H9 (cell line): Measurements from ENCODE around the gene FCHO1. TPM values are rescaled to one million over a fixed set of nuclear protein-coding genes. Genes with fewer than 3 reads are reported as not detected.

Experiments used
- DNase-seq: peaks from one replicate; pipeline ENCODE4 v3.0.0-alpha.2; 2017
- H2AFZ ChIP-seq: one replicate; pipeline ENCODE4 v1.6.1; 2013; ENCODE audit warnings: mild to moderate bottlenecking, low read length, control low read depth, moderate library complexity
- H2AK5ac ChIP-seq: 2 replicates; pipeline ENCODE4 v1.6.1; 2013; ENCODE audit warnings: low read length, control low read depth, mixed read lengths; ENCODE audit not compliant: insufficient read length
- H2BK120ac ChIP-seq: one replicate; pipeline ENCODE4 v1.6.1; 2013; ENCODE audit warnings: low read depth, mild to moderate bottlenecking, low read length, control low read depth, inconsistent platforms; ENCODE audit not compliant: poor library complexity, severe bottlenecking
- H2BK12ac ChIP-seq: 2 replicates; pipeline ENCODE4 v1.6.1; 2013; ENCODE audit warnings: low read length, control low read depth, mixed read lengths, low read depth; ENCODE audit not compliant: insufficient read length
- H2BK15ac ChIP-seq: 2 replicates; pipeline ENCODE4 v1.6.1; 2013; ENCODE audit warnings: low read depth, low read length, control low read depth
- H2BK20ac ChIP-seq: one replicate; pipeline ENCODE4 v1.6.1; 2013; ENCODE audit warnings: low read depth, mild to moderate bottlenecking, low read length, control low read depth, inconsistent platforms; ENCODE audit not compliant: poor library complexity, severe bottlenecking
- H2BK5ac ChIP-seq: 2 replicates; pipeline ENCODE4 v1.6.1; 2013; ENCODE audit warnings: low read length, control low read depth, mixed read lengths; ENCODE audit not compliant: insufficient read length
- H3K14ac ChIP-seq: 2 replicates; pipeline ENCODE4 v1.6.1; 2013; ENCODE audit warnings: low read length, control low read depth; ENCODE audit not compliant: insufficient read depth
- H3K18ac ChIP-seq: 2 replicates; pipeline ENCODE4 v1.6.1; 2013; ENCODE audit warnings: low read depth, mild to moderate bottlenecking, mixed read lengths, low read length, control low read depth; ENCODE audit not compliant: insufficient read length
- H3K23ac ChIP-seq: 2 replicates; pipeline ENCODE4 v1.6.1; 2013; ENCODE audit warnings: low read length, control low read depth, mixed read lengths, low read depth; ENCODE audit not compliant: insufficient read length
- H3K23me2 ChIP-seq: 2 replicates; pipeline ENCODE4 v1.6.1; 2013; ENCODE audit warnings: low read depth, mild to moderate bottlenecking, mixed read lengths, low read length, control low read depth; ENCODE audit not compliant: insufficient read length, poor library complexity, severe bottlenecking
- H3K27ac ChIP-seq: 2 replicates; pipeline ENCODE4 v1.5.1; 2013; ENCODE audit warnings: low read length, control low read depth, mixed read lengths, low read depth; ENCODE audit not compliant: insufficient read length
- H3K27me3 ChIP-seq: 2 replicates; pipeline ENCODE4 v1.6.1; 2013; ENCODE audit warnings: low read length, control low read depth, inconsistent platforms; ENCODE audit not compliant: insufficient read depth
- H3K4ac ChIP-seq: 2 replicates; pipeline ENCODE4 v1.6.1; 2013; ENCODE audit warnings: low read depth, mild to moderate bottlenecking, control low read depth, inconsistent platforms, low read length, moderate library complexity
- H3K4me1 ChIP-seq: 2 replicates; pipeline ENCODE4 v1.6.1; 2013; ENCODE audit warnings: low read length, control low read depth, inconsistent platforms; ENCODE audit not compliant: insufficient read depth
- H3K4me2 ChIP-seq: 2 replicates; pipeline ENCODE4 v1.6.1; 2013; ENCODE audit warnings: low read length, control low read depth, mixed read lengths; ENCODE audit not compliant: insufficient read length, insufficient read depth
- H3K56ac ChIP-seq: 2 replicates; pipeline ENCODE4 v1.6.1; 2013; ENCODE audit warnings: low read depth, mild to moderate bottlenecking, mixed read lengths, low read length, control low read depth; ENCODE audit not compliant: insufficient read length
- H3K79me1 ChIP-seq: 2 replicates; pipeline ENCODE4 v1.6.1; 2013; ENCODE audit warnings: low read depth, mild to moderate bottlenecking, moderate library complexity, low read length, control low read depth, inconsistent platforms; ENCODE audit not compliant: insufficient read depth, poor library complexity, severe bottlenecking
- H3K79me2 ChIP-seq: 2 replicates; pipeline ENCODE4 v1.6.1; 2013; ENCODE audit warnings: low read length, control low read depth, inconsistent platforms; ENCODE audit not compliant: insufficient read depth
- H3K9ac ChIP-seq: 2 replicates; pipeline ENCODE4 v1.6.1; 2013; ENCODE audit warnings: low read length, control low read depth, mixed read lengths; ENCODE audit not compliant: insufficient read length; ENCODE audit errors: extremely low read depth
- H3K9me3 ChIP-seq: one replicate; pipeline ENCODE4 v1.6.1; 2013; ENCODE audit warnings: low read depth, low read length, inconsistent platforms; ENCODE audit not compliant: control insufficient read depth
- H3T11ph ChIP-seq: one replicate; pipeline ENCODE4 v1.6.1; 2013; ENCODE audit warnings: mild to moderate bottlenecking, low read length, control low read depth, inconsistent platforms
- H4K20me1 ChIP-seq: one replicate; pipeline ENCODE4 v1.6.1; 2013; ENCODE audit not compliant: control insufficient read depth, insufficient read length, insufficient read depth
- H4K5ac ChIP-seq: 2 replicates; pipeline ENCODE4 v1.6.1; 2013; ENCODE audit warnings: low read depth, mild to moderate bottlenecking, mixed read lengths, low read length, control low read depth; ENCODE audit not compliant: insufficient read length
- H4K8ac ChIP-seq: replicated peaks from 2 replicates; pipeline ENCODE4 v1.6.1; 2013; ENCODE audit warnings: low read length, control low read depth, mixed read lengths, low read depth; ENCODE audit not compliant: insufficient read length
- H4K91ac ChIP-seq: 2 replicates; pipeline ENCODE4 v1.6.1; 2013; ENCODE audit warnings: low read depth, mild to moderate bottlenecking, moderate library complexity, mixed read lengths, low read length, control low read depth; ENCODE audit not compliant: insufficient read length
- H3K27ac Mint-ChIP-seq, 3 experiments: 2 replicates in 2 of 3; 3 replicates in 1 of 3; pipeline ENCODE4 v1.8.0; 2020 to 2021; ENCODE audit warnings: mixed read lengths in 3 of 3, mild to moderate bottlenecking in 1 of 3, moderate library complexity in 1 of 3
- H3K27me3 Mint-ChIP-seq: 2 replicates; pipeline ENCODE4 v1.8.0; 2021; ENCODE audit warnings: low read depth, mild to moderate bottlenecking, moderate library complexity, mixed read lengths
- H3K36me3 Mint-ChIP-seq, 3 experiments: 2 replicates in 2 of 3; 3 replicates in 1 of 3; pipeline ENCODE4 v1.8.0; 2020 to 2021; ENCODE audit warnings: low read depth in 3 of 3, mixed read lengths in 3 of 3; ENCODE audit not compliant: insufficient read depth in 1 of 3
- H3K4me1 Mint-ChIP-seq, 2 experiments: 2 replicates each; pipeline ENCODE4 v1.8.0; 2020; ENCODE audit warnings: mixed read lengths in 2 of 2
- H3K4me3 Mint-ChIP-seq, 2 experiments: 2 replicates in 1 of 2; 3 replicates in 1 of 2; pipeline ENCODE4 v1.8.0; 2020 to 2021; ENCODE audit warnings: mild to moderate bottlenecking in 2 of 2, mixed read lengths in 2 of 2, moderate library complexity in 1 of 2
- H3K9me3 Mint-ChIP-seq, 2 experiments: 2 replicates in 1 of 2; 3 replicates in 1 of 2; pipeline ENCODE4 v1.8.0; 2020; ENCODE audit warnings: mild to moderate bottlenecking in 2 of 2, mixed read lengths in 2 of 2, moderate library complexity in 1 of 2
- CTCF ChIP-seq: fragments of 200-600 bp; sonication (generic); conservative IDR thresholded peaks from 3 replicates; pipeline ENCODE4 v1.8.0; 2021; ENCODE audit warnings: antibody characterized with exemption, mild to moderate bottlenecking
- WGBS: extraction: QIAGEN DNeasy Blood & Tissue Kit; methylation state at CpG from one replicate; pipeline ENCODE4 v1.1.7; 2013; ENCODE audit warnings: missing lambda C conversion rate, low lambda C conversion rate, mixed read lengths; ENCODE audit not compliant: insufficient read length; ENCODE audit errors: extremely low coverage; 5-methylcytosine and 5-hydroxymethylcytosine counted together
- total RNA-seq: library from RNA; stranded (reverse); gene quantifications from 2 replicates; pipeline ENCODE4 v1.2.1, GENCODE V29; 2021

FCHO1 gene
- total RNA-seq, 1 experiment from 2014 or later: 13.1 TPM

GRCh38 chr19:17837972-17838371 is 86.7 kb downstream of the FCHO1 start:
- Histone ChIP-seq H3K27me3 (no peaks in the 10 kb centered on the region), H3K9ac (no peak overlapping the region), H3K9me3 (no peaks in the 10 kb centered on the region), H3K14ac (no peak overlapping the region), H3K23me2 (peaks cover 9% of the 10 kb centered on the region), H3K79me2 (no peaks in the 10 kb centered on the region), H3K4me1 (no peaks in the 10 kb centered on the region; the same call in 1 of the 2 replicates), H3K4me2 (no peak overlapping the region), H2BK15ac (no peak overlapping the region), H4K8ac (no peak overlapping the region), H2BK20ac (no peak overlapping the region), H4K91ac (no peak overlapping the region), H2AK5ac (no peak overlapping the region), H3T11ph (no peak overlapping the region), H4K20me1 (no peaks in the 10 kb centered on the region), H2AFZ (no peak overlapping the region), H3K4ac (no peak overlapping the region), H3K23ac (no peak overlapping the region), H2BK5ac (no peak overlapping the region), H3K27ac (no peak overlapping the region), H3K18ac (no peak overlapping the region), H4K5ac (no peak overlapping the region), H2BK120ac (no peak overlapping the region), H3K79me1 (no peaks in the 10 kb centered on the region), H2BK12ac (no peak overlapping the region), H3K56ac (no peak overlapping the region)
- no peaks in the 10 kb centered on the region; a peak in 1 of 5 replicates for H3K9me3 Mint-ChIP-seq
- peaks cover 39% of the 10 kb centered on the region for H3K27me3 Mint-ChIP-seq
- H3K36me3 Mint-ChIP-seq: no peaks in the 10 kb centered on the region
- H3K27ac Mint-ChIP-seq: no peak overlapping the region; a peak in 1 of 7 replicates
- no CpG with 5 or more reads among the region's 7 CpGs for WGBS
- peaks cover 27 to 30% of the 10 kb centered on the region in 2 experiments for H3K4me1 Mint-ChIP-seq
- no peak for DNase-seq
- no peak overlapping the region for H3K4me3 Mint-ChIP-seq
- TF ChIP-seq CTCF: no peak

Other genes with a start within 250 kb of the FCHO1 start
- 73.1 and 76.0 TPM in 2 replicates for gene PGLS, start 239.8 kb upstream of the FCHO1 start, total RNA-seq
- 45.3 and 48.5 TPM in 2 replicates for gene COLGALT1, start 195.8 kb upstream of the FCHO1 start, total RNA-seq
- gene UNC13A, start 63.1 kb upstream of the FCHO1 start, total RNA-seq: 21.6 and 22.2 TPM in 2 replicates
- 158 and 160 TPM in 2 replicates for gene MAP1S, start 32.0 kb upstream of the FCHO1 start, total RNA-seq
- gene B3GNT3, start 43.7 kb downstream of the FCHO1 start, total RNA-seq: 0.96 and 1.0 TPM in 2 replicates
- gene INSL3, start 70.0 kb downstream of the FCHO1 start, total RNA-seq: 0.61 and 0.63 TPM in 2 replicates
- gene JAK3, start 96.5 kb downstream of the FCHO1 start, total RNA-seq: 3.3 and 3.5 TPM in 2 replicates
- 2,837 and 2,851 TPM in 2 replicates for gene RPL18A, start 108.4 kb downstream of the FCHO1 start, total RNA-seq
- gene SLC5A5, start 120.5 kb downstream of the FCHO1 start, total RNA-seq: 1.7 and 1.8 TPM in 2 replicates
- 117 and 119 TPM in 2 replicates for gene CCDC124, start 181.5 kb downstream of the FCHO1 start, total RNA-seq
- 8.4 and 9.2 TPM in 2 replicates for gene KCNN1, start 215.6 kb downstream of the FCHO1 start, total RNA-seq